GM18868 (cell line): ENCODE data around the gene ZNF697.
"Not testable (repeated sequence)": the region's sequence is repeated elsewhere in the genome, so short reads cannot be mapped to it uniquely, and the experiment has no call there.

Experiments
- ATAC-seq: cut with Tn5 transposase; IDR thresholded peaks from one replicate; pipeline ENCODE4 v1.9.1; 2021; ENCODE audit warnings: mild to moderate bottlenecking, moderate library complexity; ENCODE audit not compliant: unreplicated experiment

Gene ZNF697

GRCh38 chr1:119647734-119648619 lies at the start of gene ZNF697:
ZNF697 (minus strand) TSS chr1:119648266; CDS start chr1:119626100, 22,166 bp downstream.
- ATAC-seq = peak; percentile 83

GRCh38 chr1:119697598-119697997 lies 49.5 kb upstream of the ZNF697 start:
- no peak for ATAC-seq

- not testable (repeated sequence) for ATAC-seq
These were observed 48.8 kb upstream of the ZNF697 start for GRCh38 chr1:119696863-119697262.

GRCh38 chr1:119689511-119689910 lies 41.4 kb upstream of the ZNF697 start:
- no peak for ATAC-seq

- no peak for ATAC-seq
These were observed 40.7 kb upstream of the ZNF697 start for GRCh38 chr1:119688810-119689209.

GRCh38 chr1:119687434-119688079 lies 39.5 kb upstream of the ZNF697 start:
- ATAC-seq = no peak

- no peak for ATAC-seq
These were observed 38.6 kb upstream of the ZNF697 start for GRCh38 chr1:119686661-119687060.

GRCh38 chr1:119683893-119684292 lies 35.8 kb upstream of the ZNF697 start:
- no peak for ATAC-seq

- no peak for ATAC-seq
These were observed 34.1 kb upstream of the ZNF697 start for GRCh38 chr1:119682141-119682540.

GRCh38 chr1:119681560-119681959 lies 33.5 kb upstream of the ZNF697 start:
- no peak for ATAC-seq

GRCh38 chr1:119680723-119681122 lies 32.7 kb upstream of the ZNF697 start:
- ATAC-seq = no peak

GRCh38 chr1:119680193-119680592 lies 32.1 kb upstream of the ZNF697 start:
- no peak for ATAC-seq

- ATAC-seq = no peak
These were observed 31.2 kb upstream of the ZNF697 start for GRCh38 chr1:119679223-119679622.

- no peak for ATAC-seq
These were observed 28.6 kb upstream of the ZNF697 start for GRCh38 chr1:119676571-119677206.

- peak; percentile 81 for ATAC-seq
These were observed 27.6 kb upstream of the ZNF697 start for GRCh38 chr1:119675349-119676345.

- no peak for ATAC-seq
These were observed 26.8 kb upstream of the ZNF697 start for GRCh38 chr1:119674835-119675289.

- no peak for ATAC-seq
These were observed 26.1 kb upstream of the ZNF697 start for GRCh38 chr1:119674111-119674526.

- no peak for ATAC-seq
These were observed 25.3 kb upstream of the ZNF697 start for GRCh38 chr1:119673171-119673940.

- ATAC-seq = no peak
These were observed 22.8 kb upstream of the ZNF697 start for GRCh38 chr1:119670898-119671297.

GRCh38 chr1:119667173-119667572 lies 19.1 kb upstream of the ZNF697 start:
- no peak for ATAC-seq
